ENCODE data around the gene USP47. TPM values are rescaled to one million over a fixed set of nuclear protein-coding genes. Genes with fewer than 3 reads are reported as not detected.

USP47 gene
- total RNA-seq, 2 experiments from 2014 or later: 40.1 to 44.8 TPM

DNA sequence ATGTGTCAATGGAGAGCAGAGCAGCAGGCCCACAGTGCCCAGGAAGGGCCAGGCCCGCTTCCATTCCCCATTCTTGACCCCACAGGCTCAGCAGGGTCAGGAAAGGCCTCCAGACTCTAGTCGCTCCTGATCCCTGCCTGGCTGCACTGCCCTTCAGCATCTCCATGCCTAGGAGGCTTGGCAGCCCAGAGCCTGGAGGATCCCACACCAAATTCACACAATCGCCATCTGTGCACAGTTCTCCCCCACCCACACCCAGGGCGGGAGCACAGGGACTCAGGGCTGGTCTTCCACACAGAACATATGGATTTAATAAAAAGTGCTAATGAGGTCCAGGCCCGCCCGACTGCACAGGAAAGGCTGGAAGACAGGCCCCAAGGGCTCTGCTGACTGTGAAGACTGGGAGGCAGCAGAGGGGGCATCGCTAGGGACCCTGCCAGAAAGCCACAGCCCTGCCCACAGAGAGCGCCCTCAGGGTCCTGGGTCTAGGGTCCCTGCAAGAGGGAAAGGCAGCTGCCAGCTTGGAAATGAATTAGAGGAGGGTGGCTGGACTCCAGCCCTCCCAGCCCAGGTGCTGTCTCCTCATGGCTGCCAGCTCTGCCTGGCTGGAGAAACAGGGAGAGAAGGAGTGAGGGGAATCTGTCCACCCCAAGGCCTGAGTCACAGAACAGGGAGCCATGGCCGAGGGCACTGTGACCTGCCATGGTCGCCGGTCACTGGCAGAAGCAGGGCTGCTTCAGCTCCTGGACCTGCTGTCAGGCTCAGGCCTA is 126.9 kb downstream of the USP47 start:
- H3K4me3 Mint-ChIP-seq: no peak overlapping the region

GRCh38 chr11:11969380-11970215 is 127.8 kb downstream of the USP47 start:
- Mint-ChIP-seq H3K9me3 (ENCODE audit: low read depth) (no peaks in the 10 kb centered on the region), H3K27me3 (peaks cover 3% of the 10 kb centered on the region), H3K27ac (no peak overlapping the region), H3K4me1 (no peaks in the 10 kb centered on the region), H3K4me3 (no peak overlapping the region), H3K36me3 (no peaks in the 10 kb centered on the region)
- ATAC-seq (no peak), DNase-seq (no peak)
- CTCF ChIA-PET: no interaction called here

More for the DNA sequence above, 126.9 kb downstream of the USP47 start:
- CTCF ChIA-PET: no interaction called here
- Mint-ChIP-seq H3K36me3 (no peaks in the 10 kb centered on the region), H3K9me3 (ENCODE audit: low read depth) (no peaks in the 10 kb centered on the region), H3K27ac (no peak overlapping the region), H3K27me3 (peaks cover 9% of the 10 kb centered on the region), H3K4me1 (no peaks in the 10 kb centered on the region)
- no peak for ATAC-seq
- DNase-seq: no peak

DNA sequence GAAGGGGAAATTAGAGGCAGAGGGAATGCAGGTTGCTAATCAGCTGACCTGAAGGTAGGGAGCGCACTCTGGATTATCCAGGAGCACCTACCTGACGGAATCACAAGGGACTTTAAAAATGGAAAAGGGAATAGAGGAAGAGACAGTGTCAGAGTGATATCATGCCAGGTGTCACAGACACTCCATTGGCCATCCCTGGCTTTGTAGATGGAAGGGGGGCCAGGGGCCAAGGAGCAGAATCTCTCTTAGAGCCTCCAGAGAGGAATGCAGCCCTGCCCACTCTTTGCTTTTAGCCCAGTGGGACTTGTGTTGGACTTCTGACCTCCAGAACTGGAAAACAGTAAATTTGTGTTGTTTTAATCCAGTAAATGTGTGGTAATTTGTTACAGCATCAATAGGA is 128.8 kb downstream of the USP47 start:
- no peak overlapping the region for H3K27ac Mint-ChIP-seq
- peaks cover 7% of the 10 kb centered on the region for H3K4me1 Mint-ChIP-seq
- CTCF ChIA-PET: no interaction called here
- H3K9me3 Mint-ChIP-seq (ENCODE audit: low read depth): no peaks in the 10 kb centered on the region
- no peak for ATAC-seq
- H3K4me3 Mint-ChIP-seq: no peak overlapping the region
- no peak for DNase-seq
- H3K27me3 Mint-ChIP-seq: peaks cover 3% of the 10 kb centered on the region
- H3K36me3 Mint-ChIP-seq: no peaks in the 10 kb centered on the region

- CTCF ChIA-PET: interaction anchor here (0.7 to 2.3 kb wide), 6 partner anchors 41 to 1180 kb away, joined by 3 to 5 read pairs (median 3); no protein-coding TSS in a partner anchor
- no peaks in the 10 kb centered on the region for H3K36me3 Mint-ChIP-seq
Observed at GRCh38 chr11:11971906-11972547, 130.3 kb downstream of the USP47 start.

DNA sequence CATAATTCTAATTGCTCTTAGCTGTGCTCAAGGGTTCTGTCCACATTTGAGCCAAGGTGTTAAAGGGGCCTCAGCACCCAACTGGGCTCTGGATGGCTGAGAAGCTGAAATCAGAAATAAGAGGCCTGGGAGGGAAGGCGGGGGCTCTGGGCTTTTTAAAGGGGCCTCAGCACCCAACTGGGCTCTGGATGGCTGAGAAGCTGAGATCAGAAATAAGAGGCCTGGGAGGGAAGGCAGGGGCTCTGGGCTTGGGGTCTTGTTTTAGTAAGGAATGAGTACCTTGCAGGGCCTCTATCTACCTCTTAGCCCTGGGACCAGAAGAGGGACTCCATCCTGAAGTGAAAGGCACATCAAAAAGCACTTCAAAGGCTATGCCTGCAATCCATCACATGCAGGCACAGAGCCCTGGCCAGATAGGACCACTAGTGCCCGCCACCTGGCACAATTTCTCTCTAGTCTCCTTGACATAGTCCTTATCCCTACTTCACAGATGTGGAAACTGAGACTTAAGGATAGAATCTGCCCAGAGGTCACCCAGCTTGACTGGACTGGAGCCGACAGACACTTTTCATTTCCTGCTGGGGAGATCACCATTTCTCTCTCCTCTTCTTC is 131.1 kb downstream of the USP47 start:
- Mint-ChIP-seq H3K36me3 (no peaks in the 10 kb centered on the region), H3K4me3 (no peak overlapping the region), H3K27me3 (peaks cover 3% of the 10 kb centered on the region), H3K9me3 (ENCODE audit: low read depth) (no peaks in the 10 kb centered on the region), H3K27ac (no peak overlapping the region), H3K4me1 (peaks cover 9% of the 10 kb centered on the region)
- CTCF ChIA-PET: interaction anchor here (1.0 to 2.3 kb wide), 3 partner anchors 41 to 114 kb away, joined by 3 to 5 read pairs (median 3); no protein-coding TSS in a partner anchor
- ATAC-seq (no peak), DNase-seq (peak; percentile 16)

More at GRCh38 chr11:11971906-11972547, 130.3 kb downstream of the USP47 start:
- Mint-ChIP-seq H3K4me1 (peaks cover 9% of the 10 kb centered on the region), H3K4me3 (no peak overlapping the region), H3K27me3 (peaks cover 3% of the 10 kb centered on the region), H3K27ac (no peak overlapping the region), H3K9me3 (ENCODE audit: low read depth) (no peaks in the 10 kb centered on the region)
- ATAC-seq (no peak), DNase-seq (no peak)

DNA sequence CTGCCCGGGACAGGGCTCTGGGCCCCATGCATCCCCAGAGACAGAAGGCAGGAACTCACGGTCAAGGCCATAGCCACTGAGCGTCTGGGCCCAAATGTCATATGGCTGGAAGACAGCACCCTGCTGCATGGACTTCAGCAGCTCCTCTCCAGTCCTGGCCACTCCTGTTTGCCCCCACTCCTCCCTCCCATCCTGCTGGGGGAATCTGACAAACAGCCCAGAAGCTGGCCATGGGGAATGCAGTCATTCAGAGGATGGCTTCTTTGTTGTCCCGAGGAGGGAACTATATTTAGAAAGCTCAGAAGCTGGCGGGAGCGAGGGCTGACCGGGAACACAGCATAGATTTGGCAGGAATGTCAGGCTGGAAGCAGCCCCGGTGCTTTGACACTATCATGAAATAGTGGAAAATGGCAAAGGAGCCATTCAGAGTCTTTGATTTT is 131.6 kb downstream of the USP47 start:
- no peak overlapping the region for H3K27ac Mint-ChIP-seq
- no peaks in the 10 kb centered on the region for H3K36me3 Mint-ChIP-seq
- H3K4me1 Mint-ChIP-seq: peaks cover 9% of the 10 kb centered on the region
- ATAC-seq (no peak), DNase-seq (peak; percentile 21)
- no peaks in the 10 kb centered on the region for H3K9me3 Mint-ChIP-seq (ENCODE audit: low read depth)
- no peak overlapping the region for H3K4me3 Mint-ChIP-seq
- H3K27me3 Mint-ChIP-seq: peaks cover 4% of the 10 kb centered on the region
- CTCF ChIA-PET: interaction anchor here (2.3 kb wide), 1 partner anchor 42 kb away, joined by 5 read pairs; no protein-coding TSS in a partner anchor

DNA sequence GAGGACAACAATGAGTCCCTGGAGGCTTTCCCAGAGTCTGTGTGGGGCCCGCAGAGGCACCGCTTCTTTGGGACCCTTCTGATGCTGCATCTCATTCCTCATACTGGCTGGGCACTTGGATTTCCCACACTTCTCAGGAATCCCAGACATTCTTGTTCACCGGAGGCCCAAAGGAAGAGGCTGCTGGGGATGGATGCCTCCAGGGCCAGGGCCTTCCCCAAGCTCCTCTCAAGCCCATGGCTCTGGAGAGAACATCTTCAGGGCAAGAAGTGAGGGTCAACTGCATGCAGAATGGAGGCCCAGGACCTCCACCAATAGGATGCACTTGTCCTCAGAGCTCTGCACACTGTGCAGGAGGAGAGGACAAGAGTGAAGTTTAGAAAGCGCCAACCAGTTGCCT is 132.1 kb downstream of the USP47 start:
- no peak for ATAC-seq
- no peaks in the 10 kb centered on the region for H3K36me3 Mint-ChIP-seq
- peaks cover 9% of the 10 kb centered on the region for H3K4me1 Mint-ChIP-seq
- no peaks in the 10 kb centered on the region for H3K9me3 Mint-ChIP-seq (ENCODE audit: low read depth)
- no peak overlapping the region for H3K4me3 Mint-ChIP-seq
- H3K27ac Mint-ChIP-seq: no peak overlapping the region
- peaks cover 5% of the 10 kb centered on the region for H3K27me3 Mint-ChIP-seq
- CTCF ChIA-PET: no interaction called here
- peak; percentile 18 for DNase-seq

DNA sequence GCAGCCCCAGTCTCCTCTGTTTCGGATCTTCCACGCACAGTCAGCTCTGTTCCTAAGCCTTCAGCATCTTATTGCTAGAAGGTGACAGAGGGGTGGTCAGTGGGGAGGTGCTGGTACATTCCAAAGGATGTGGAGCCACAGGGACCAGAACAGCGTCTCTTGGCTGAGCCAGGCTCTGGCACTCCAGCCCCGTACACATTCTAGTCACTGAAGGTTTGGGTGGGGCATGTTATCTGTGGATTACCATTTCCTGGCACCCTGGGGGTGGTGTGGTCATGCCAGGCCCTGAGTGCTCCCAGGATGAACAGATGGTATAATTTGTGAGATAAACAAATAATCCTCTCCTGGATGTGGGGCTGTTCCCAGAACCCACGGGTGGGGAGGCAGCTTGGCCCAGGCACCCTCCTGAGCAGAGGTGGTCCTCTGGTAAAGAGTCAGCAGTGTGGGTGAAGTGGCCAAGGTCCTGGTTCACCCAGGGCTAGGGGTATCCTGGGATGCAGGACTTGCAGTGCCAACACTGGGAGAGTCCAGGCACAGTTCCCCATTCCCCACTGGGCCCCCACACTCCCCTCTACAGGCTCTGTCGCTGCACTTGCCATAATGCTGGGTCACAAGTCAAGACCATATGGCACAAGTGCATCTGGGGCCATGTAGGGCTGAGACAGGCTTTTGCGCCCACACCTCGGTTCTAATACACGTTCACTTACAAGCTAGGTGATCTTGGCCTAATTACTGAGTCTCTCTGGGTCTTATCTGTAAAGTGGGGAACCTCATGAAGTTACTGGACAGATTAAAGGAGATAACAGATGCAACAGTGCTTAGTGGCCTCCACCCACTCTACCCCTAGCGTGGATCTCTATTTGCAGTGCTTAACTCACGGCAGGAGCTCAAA is 133.7 kb downstream of the USP47 start:
- CTCF ChIA-PET: interaction anchor here (1.0 to 2.0 kb wide), 3 partner anchors 8 to 43 kb away, joined by 3 to 12 read pairs (median 3); no protein-coding TSS in a partner anchor
- ATAC-seq: no peak

DNA sequence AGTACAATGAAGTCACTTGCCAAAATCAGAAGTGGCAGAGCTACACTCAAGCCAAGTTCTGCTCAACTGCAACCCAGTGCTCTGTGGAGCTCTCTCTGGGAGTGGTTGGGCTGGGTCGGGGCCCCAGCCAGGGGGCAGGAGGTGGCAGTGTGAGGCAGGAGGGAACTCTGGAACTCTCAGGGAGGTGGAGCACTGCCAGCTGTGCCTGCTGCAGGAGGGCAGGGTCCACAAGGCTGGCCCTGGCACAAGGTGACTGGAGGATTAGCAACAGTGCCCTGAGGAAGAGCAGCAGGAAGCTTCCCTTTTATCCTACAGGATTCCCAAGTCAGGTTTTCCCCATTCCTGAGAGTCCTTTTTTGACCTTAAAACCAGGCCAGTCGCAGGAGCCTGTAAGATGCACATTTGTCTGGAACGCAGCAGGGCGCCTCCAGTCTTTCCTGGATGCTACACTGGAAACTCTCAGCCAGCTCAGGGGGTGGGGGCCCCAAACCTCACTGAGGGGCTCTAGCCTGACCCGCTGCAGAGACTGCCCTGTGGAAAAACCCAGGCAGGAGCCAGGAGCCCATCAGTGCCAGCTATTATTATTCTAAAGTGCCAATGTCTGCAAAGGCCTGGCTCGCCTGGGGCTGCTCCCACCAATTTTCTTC is 134.8 kb downstream of the USP47 start:
- Mint-ChIP-seq H3K9me3 (ENCODE audit: low read depth) (no peaks in the 10 kb centered on the region), H3K27ac (no peak overlapping the region), H3K4me3 (no peak overlapping the region), H3K27me3 (peaks cover 2% of the 10 kb centered on the region), H3K4me1 (peaks cover 9% of the 10 kb centered on the region), H3K36me3 (no peaks in the 10 kb centered on the region)
- ATAC-seq (no peak), DNase-seq (peak; percentile 23)
- CTCF ChIA-PET: interaction anchor here (1.0 to 2.0 kb wide), 3 partner anchors 10 to 68 kb away, joined by 3 to 12 read pairs (median 3); no protein-coding TSS in a partner anchor

More for the DNA sequence above, 133.7 kb downstream of the USP47 start:
- Mint-ChIP-seq H3K27ac (no peak overlapping the region), H3K9me3 (ENCODE audit: low read depth) (no peaks in the 10 kb centered on the region), H3K4me1 (peaks cover 9% of the 10 kb centered on the region), H3K4me3 (no peak overlapping the region), H3K27me3 (peaks cover 3% of the 10 kb centered on the region), H3K36me3 (no peaks in the 10 kb centered on the region)
- peak; percentile 40 for DNase-seq

DNA sequence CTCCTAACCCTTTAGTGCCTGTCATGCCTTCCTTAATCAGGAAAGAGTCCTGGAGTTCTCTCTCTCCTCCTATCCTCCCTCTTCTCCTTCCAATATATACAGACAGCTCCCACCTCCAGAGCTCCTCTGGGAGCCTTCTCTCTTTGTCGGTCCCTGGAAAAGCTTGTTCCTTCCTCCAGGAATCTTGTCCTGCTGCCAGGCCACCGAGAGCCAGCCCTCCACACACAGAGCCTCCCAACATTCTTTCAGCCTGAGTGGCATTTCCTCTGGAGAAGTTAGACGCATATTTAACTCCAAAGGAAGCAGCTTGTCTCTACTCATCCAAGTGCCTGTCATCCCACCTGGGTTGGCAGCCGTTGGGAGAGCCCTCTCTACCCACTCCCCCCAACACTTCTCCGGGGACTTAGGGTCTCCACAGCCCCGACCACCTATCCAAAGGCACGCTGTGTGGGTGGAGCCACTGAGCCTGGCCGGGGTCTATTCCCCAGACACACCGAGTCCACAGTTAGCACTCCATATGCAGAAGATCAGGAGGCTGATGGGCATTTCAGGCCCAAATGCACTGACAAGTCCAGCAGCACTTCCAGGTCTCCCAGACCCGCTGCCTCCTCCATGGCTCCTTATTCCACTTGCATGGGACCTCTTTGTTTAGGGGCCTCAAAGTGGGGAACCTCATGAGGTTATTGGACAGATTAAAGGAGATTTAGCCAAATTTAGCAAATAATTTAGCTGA is 135.6 kb downstream of the USP47 start:
- ATAC-seq (no peak), DNase-seq (peak; percentile 7)
- Mint-ChIP-seq H3K27me3 (peaks cover 2% of the 10 kb centered on the region), H3K9me3 (ENCODE audit: low read depth) (no peaks in the 10 kb centered on the region), H3K4me3 (no peak overlapping the region), H3K36me3 (no peaks in the 10 kb centered on the region), H3K27ac (no peak overlapping the region), H3K4me1 (peaks cover 9% of the 10 kb centered on the region)
- CTCF ChIA-PET: interaction anchor here (1.0 to 2.0 kb wide), 2 partner anchors 10 to 67 kb away, joined by 3 to 12 read pairs; no protein-coding TSS in a partner anchor

DNA sequence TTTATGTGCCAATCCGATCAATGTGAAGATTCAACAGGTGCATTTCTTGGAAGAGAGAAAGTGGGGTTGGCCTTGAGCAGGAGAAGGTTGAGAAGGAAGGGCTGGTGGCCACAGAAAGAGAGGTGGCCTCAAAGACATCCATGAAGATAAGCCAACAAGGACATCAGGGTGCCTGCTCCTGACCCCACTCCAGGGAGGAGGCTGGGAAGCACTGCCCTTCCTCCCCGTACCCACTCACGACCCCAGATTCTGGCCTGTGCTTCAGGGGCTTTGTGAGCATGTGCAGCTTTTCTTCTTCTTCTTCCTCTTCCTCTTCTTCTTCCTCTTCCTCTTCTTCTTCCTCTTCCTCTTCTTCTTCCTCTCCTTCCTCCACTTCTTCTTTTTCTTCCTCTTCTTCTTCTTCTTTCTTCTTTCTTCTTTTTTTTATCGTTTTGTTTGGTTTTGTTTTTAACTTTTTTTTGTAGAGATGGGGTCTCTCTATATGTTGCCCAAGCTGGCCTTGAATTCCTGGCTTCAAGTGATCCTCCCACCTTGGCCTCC is 136.4 kb downstream of the USP47 start:
- CTCF ChIA-PET: interaction anchor here (0.6 kb wide), 1 partner anchor 37 kb away, joined by 3 read pairs; no protein-coding TSS in a partner anchor
- Mint-ChIP-seq H3K4me3 (no peak overlapping the region), H3K36me3 (no peaks in the 10 kb centered on the region), H3K27me3 (peaks cover 2% of the 10 kb centered on the region), H3K9me3 (ENCODE audit: low read depth) (no peaks in the 10 kb centered on the region), H3K4me1 (peaks cover 9% of the 10 kb centered on the region), H3K27ac (no peak overlapping the region)
- ATAC-seq: no peak
- peak; percentile 18 for DNase-seq
